ENCODE data around the gene FBXL4. TPM values are rescaled to one million over a fixed set of nuclear protein-coding genes. Genes with fewer than 3 reads are reported as not detected.

The FBXL4 gene
- total RNA-seq, 1 donor from 2014 or later, result 15.3 TPM

DNA sequence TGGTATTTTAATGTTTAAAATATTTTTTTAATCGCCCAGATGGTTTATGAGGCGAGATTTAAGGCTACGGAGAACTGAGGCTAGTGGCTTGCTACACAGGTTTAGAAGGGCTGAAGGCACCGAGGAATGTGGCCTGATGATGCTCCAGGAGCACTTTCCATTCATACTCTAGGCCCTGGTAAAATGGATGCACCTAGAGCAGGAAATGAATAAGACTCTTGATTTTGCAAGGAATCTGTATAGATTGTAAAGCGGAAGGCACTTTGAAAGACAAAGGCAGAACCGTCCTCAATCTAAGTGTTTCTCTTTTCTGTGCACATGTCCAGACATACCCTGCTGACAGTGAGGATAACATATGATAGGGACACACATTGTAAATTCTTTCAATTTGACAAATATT lies 83.2 kb downstream of the FBXL4 start:
- Mint-ChIP-seq H3K27me3 (ENCODE audit: unreplicated experiment) (no peaks in the 10 kb centered on the region), H3K4me1 (ENCODE audit: unreplicated experiment) (no peaks in the 10 kb centered on the region), H3K9me3 (ENCODE audit: unreplicated experiment) (no peaks in the 10 kb centered on the region), H3K36me3 (ENCODE audit: low read depth, unreplicated experiment) (no peaks in the 10 kb centered on the region), H3K4me3 (ENCODE audit: unreplicated experiment) (no peak overlapping the region), H3K27ac (ENCODE audit: unreplicated experiment) (no peak overlapping the region)
- no peak for DNase-seq (ENCODE audit: low spot score)
- TF ChIP-seq, protein P1, sequence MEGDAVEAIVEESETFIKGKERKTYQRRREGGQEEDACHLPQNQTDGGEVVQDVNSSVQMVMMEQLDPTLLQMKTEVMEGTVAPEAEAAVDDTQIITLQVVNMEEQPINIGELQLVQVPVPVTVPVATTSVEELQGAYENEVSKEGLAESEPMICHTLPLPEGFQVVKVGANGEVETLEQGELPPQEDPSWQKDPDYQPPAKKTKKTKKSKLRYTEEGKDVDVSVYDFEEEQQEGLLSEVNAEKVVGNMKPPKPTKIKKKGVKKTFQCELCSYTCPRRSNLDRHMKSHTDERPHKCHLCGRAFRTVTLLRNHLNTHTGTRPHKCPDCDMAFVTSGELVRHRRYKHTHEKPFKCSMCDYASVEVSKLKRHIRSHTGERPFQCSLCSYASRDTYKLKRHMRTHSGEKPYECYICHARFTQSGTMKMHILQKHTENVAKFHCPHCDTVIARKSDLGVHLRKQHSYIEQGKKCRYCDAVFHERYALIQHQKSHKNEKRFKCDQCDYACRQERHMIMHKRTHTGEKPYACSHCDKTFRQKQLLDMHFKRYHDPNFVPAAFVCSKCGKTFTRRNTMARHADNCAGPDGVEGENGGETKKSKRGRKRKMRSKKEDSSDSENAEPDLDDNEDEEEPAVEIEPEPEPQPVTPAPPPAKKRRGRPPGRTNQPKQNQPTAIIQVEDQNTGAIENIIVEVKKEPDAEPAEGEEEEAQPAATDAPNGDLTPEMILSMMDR (IDR thresholded peaks at IDR 0.05; ENCODE audit: unreplicated experiment), result no peak

GRCh38 chr6:98848539-98849242 lies 99.1 kb downstream of the FBXL4 start:
- Mint-ChIP-seq H3K36me3 (ENCODE audit: low read depth, unreplicated experiment) (no peaks in the 10 kb centered on the region), H3K4me1 (ENCODE audit: unreplicated experiment) (peaks cover 28% of the 10 kb centered on the region), H3K9me3 (ENCODE audit: unreplicated experiment) (no peaks in the 10 kb centered on the region), H3K27ac (ENCODE audit: unreplicated experiment) (no peak overlapping the region), H3K4me3 (ENCODE audit: unreplicated experiment) (no peak overlapping the region), H3K27me3 (ENCODE audit: unreplicated experiment) (peaks cover 18% of the 10 kb centered on the region)
- TF ChIP-seq, protein P1 (IDR thresholded peaks at IDR 0.05; ENCODE audit: unreplicated experiment), result no peak
- no peak for DNase-seq (ENCODE audit: low spot score)

GRCh38 chr6:98847779-98848538 lies 99.8 kb downstream of the FBXL4 start:
- Mint-ChIP-seq H3K4me1 (ENCODE audit: unreplicated experiment) (peaks cover 29% of the 10 kb centered on the region), H3K27ac (ENCODE audit: unreplicated experiment) (no peak overlapping the region), H3K9me3 (ENCODE audit: unreplicated experiment) (no peaks in the 10 kb centered on the region), H3K36me3 (ENCODE audit: low read depth, unreplicated experiment) (no peaks in the 10 kb centered on the region), H3K27me3 (ENCODE audit: unreplicated experiment) (peaks cover 20% of the 10 kb centered on the region), H3K4me3 (ENCODE audit: unreplicated experiment) (no peak overlapping the region)
- TF ChIP-seq, protein P1 (IDR thresholded peaks at IDR 0.05; ENCODE audit: unreplicated experiment), result no peak
- peak; percentile 36 for DNase-seq (ENCODE audit: low spot score)

DNA sequence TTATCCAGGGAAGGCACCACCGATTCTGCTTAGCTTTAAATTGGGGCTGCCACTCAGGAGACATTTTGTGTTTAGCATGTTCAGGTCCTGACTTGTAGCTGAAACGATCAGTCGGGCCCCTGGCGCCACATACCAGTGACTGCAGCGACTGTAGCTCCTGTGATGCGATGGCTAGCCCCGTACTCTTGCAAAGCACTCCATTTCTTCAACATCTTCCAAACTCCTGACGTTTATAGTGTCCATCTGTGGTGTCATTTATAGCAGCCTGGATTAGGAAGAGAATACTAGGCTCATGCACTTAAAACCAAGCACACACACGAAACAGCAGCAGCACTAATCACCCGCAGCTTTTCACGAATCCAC lies 100.3 kb downstream of the FBXL4 start:
- no peak for DNase-seq (ENCODE audit: low spot score)
- Mint-ChIP-seq H3K9me3 (ENCODE audit: unreplicated experiment) (no peaks in the 10 kb centered on the region), H3K4me1 (ENCODE audit: unreplicated experiment) (peaks cover 31% of the 10 kb centered on the region), H3K27ac (ENCODE audit: unreplicated experiment) (no peak overlapping the region), H3K36me3 (ENCODE audit: low read depth, unreplicated experiment) (no peaks in the 10 kb centered on the region), H3K4me3 (ENCODE audit: unreplicated experiment) (no peak overlapping the region), H3K27me3 (ENCODE audit: unreplicated experiment) (peaks cover 20% of the 10 kb centered on the region)
- TF ChIP-seq, protein P1 (IDR thresholded peaks at IDR 0.05; ENCODE audit: unreplicated experiment), result no peak

GRCh38 chr6:98846021-98846380 lies 101.7 kb downstream of the FBXL4 start:
- Mint-ChIP-seq H3K36me3 (ENCODE audit: low read depth, unreplicated experiment) (no peaks in the 10 kb centered on the region), H3K27me3 (ENCODE audit: unreplicated experiment) (peaks cover 23% of the 10 kb centered on the region), H3K4me3 (ENCODE audit: unreplicated experiment) (peak overlapping the region; percentile 74), H3K27ac (ENCODE audit: unreplicated experiment) (no peak overlapping the region), H3K9me3 (ENCODE audit: unreplicated experiment) (no peaks in the 10 kb centered on the region), H3K4me1 (ENCODE audit: unreplicated experiment) (peaks cover 40% of the 10 kb centered on the region)
- no peak for DNase-seq (ENCODE audit: low spot score)
- TF ChIP-seq, protein P1 (IDR thresholded peaks at IDR 0.05; ENCODE audit: unreplicated experiment), result no peak
